Left lung (tissue), 10 donors: ENCODE data around the gene SRP54. TPM values are rescaled to one million over a fixed set of nuclear protein-coding genes. Genes with fewer than 3 reads are reported as not detected.

Experiments
- ATAC-seq: fragments of 200-7000 bp; cut with Tn5 transposase; one replicate; pipeline ENCODE4 v1.9.1; 2020; ENCODE audit warnings: moderate library complexity
- DNase-seq, 4 donors: peaks; one replicate each; pipeline ENCODE4 v3.0.0-alpha.2; 2013 to 2020
- H3K27ac ChIP-seq, 2 donors: fragments of 200-600 bp; sonication (generic) in 1 of 2; one replicate each; pipeline versions ENCODE4 v1.5.0 to v1.8.0; 2020 to 2021
- H3K27me3 ChIP-seq, 2 donors: fragments of 200-600 bp; sonication (generic) in 1 of 2; one replicate each; pipeline versions ENCODE4 v1.5.0 to v1.8.0; 2020 to 2021
- H3K36me3 ChIP-seq, 2 donors: fragments of 200-600 bp; sonication (generic) in 1 of 2; one replicate each; pipeline versions ENCODE4 v1.5.0 to v1.8.0; 2020 to 2021
- H3K4me1 ChIP-seq, 2 donors: fragments of 200-600 bp; one replicate each; pipeline ENCODE4 v1.8.0; 2021
- H3K4me3 ChIP-seq, 2 donors: fragments of 200-600 bp; sonication (generic) in 1 of 2; one replicate each; pipeline versions ENCODE4 v1.5.0 to v1.8.0; 2020 to 2021; ENCODE audit warnings: mild to moderate bottlenecking in 1 of 2
- H3K9me3 ChIP-seq, 2 donors: fragments of 200-600 bp; sonication (generic) in 1 of 2; one replicate each; pipeline versions ENCODE4 v1.5.0 to v1.8.0; 2020 to 2021
- intact Hi-C, 2 donors: fragments of 100-400 bp; cut with DNase I; formaldehyde crosslinking; loops; one replicate each; pipeline versions ENCODE4 v1.11.2 to v1.14.2; 2022
- polyA plus RNA-seq, 6 donors: library from polyadenylated mRNA; unstranded; fragments of 120-200 nt; gene quantifications; one replicate each; pipeline ENCODE4 v1.2.1, GENCODE V29; 2013; ENCODE audit not compliant: insufficient read length in 6 of 6
- total RNA-seq, 2 donors: library from RNA; stranded (reverse); fragmentation: NEBNext Ultra II Directional; extraction: Animal tissue kit (Norgen Biotek cat#: 25700); gene quantifications; one replicate each; pipeline ENCODE4 v1.2.1, GENCODE V29; 2021
- TF ChIP-seq, protein P1 (sequence below), 2 donors: fragments of 200-600 bp; sonication (generic) in 1 of 2; IDR thresholded peaks; one replicate each; pipeline versions ENCODE4 v1.5.0 to v1.8.0; 2021; ENCODE audit warnings: antibody characterized with exemption in 2 of 2
- donor health status: DM: no; HTN: yes; CAD: no.
- donor health status: DM: no; HTN: no; CAD: no.

Gene SRP54
- total and polyA plus RNA-seq, 8 donors = 47.0 to 85.4 (median 71.5) TPM

- Histone ChIP-seq H3K27ac (no peak overlapping the region), H3K4me1 (no peaks in the 10 kb centered on the region), H3K4me3 (no peak overlapping the region), H3K36me3 (peaks cover 0 to 66% of the 10 kb centered on the region in 2 donors), H3K9me3 (no peaks in the 10 kb centered on the region), H3K27me3 (no peaks in the 10 kb centered on the region)
- intact Hi-C loops = no loop called here
- ATAC-seq = no peak
- DNase-seq = no peak
- TF ChIP-seq, protein P1, sequence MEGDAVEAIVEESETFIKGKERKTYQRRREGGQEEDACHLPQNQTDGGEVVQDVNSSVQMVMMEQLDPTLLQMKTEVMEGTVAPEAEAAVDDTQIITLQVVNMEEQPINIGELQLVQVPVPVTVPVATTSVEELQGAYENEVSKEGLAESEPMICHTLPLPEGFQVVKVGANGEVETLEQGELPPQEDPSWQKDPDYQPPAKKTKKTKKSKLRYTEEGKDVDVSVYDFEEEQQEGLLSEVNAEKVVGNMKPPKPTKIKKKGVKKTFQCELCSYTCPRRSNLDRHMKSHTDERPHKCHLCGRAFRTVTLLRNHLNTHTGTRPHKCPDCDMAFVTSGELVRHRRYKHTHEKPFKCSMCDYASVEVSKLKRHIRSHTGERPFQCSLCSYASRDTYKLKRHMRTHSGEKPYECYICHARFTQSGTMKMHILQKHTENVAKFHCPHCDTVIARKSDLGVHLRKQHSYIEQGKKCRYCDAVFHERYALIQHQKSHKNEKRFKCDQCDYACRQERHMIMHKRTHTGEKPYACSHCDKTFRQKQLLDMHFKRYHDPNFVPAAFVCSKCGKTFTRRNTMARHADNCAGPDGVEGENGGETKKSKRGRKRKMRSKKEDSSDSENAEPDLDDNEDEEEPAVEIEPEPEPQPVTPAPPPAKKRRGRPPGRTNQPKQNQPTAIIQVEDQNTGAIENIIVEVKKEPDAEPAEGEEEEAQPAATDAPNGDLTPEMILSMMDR (IDR thresholded peaks at IDR 0.05) = no peak
These were observed 85.6 kb downstream of the SRP54 start for GRCh38 chr14:35068238-35069012.

DNA sequence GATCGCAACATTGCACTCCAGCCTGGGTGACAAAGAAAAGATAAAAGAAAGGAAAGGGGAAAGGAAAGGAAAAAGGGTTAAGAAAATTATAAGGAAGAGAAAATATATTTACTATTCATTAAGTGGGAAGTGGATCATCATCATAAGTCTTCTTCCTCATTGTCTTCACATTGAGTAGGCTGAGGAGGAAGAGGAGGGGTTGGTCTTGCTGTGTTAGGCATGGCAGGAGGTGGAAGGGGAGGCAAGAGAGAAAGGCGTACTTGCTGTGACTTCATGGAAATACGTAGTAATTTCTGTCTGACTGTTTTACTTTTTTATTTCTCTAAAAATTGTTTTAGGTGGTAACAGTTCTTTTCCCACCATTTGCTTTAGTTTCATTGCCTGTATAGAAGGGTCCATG is 89.4 kb downstream of the SRP54 start:
- Histone ChIP-seq H3K27me3 (no peaks in the 10 kb centered on the region), H3K36me3 (peaks cover 0 to 58% of the 10 kb centered on the region in 2 donors), H3K4me1 (no peaks in the 10 kb centered on the region), H3K4me3 (no peak overlapping the region), H3K9me3 (no peaks in the 10 kb centered on the region), H3K27ac (no peak overlapping the region)
- DNase-seq (no peak), ATAC-seq (no peak)
- intact Hi-C loops = no loop called here
- TF ChIP-seq, protein P1 (IDR thresholded peaks at IDR 0.05) = no peak

DNA sequence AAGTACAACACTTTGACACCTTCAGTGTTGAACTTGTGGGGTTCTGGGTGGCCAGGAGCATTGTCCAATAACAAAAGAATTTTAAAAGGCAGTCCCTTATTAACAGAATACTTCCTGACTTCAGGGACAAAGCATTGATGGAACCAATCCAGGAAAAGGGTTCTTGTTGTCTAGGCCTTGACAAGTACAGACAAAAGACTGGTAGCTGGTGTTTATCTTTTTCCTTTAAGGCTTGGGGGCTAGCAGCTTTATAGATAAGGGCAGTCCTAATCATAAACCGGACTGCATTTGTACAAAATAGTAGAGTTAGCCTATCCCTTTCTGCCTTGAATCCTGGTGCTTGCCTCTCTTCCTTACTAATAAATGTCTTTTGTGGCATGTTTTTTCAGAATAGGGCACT is 90.7 kb downstream of the SRP54 start:
- DNase-seq (no peak), ATAC-seq (no peak)
- intact Hi-C loops = no loop called here
- Histone ChIP-seq H3K4me1 (no peaks in the 10 kb centered on the region), H3K27me3 (no peaks in the 10 kb centered on the region), H3K36me3 (peaks cover 0 to 54% of the 10 kb centered on the region in 2 donors), H3K27ac (no peak overlapping the region), H3K4me3 (no peak overlapping the region), H3K9me3 (no peaks in the 10 kb centered on the region)
- TF ChIP-seq, protein P1 (IDR thresholded peaks at IDR 0.05) = no peak

- no peaks in the 10 kb centered on the region for H3K4me1 ChIP-seq
- TF ChIP-seq, protein P1 (IDR thresholded peaks at IDR 0.05) = no peak
- no peak overlapping the region for H3K4me3 ChIP-seq
- ATAC-seq (no peak), DNase-seq (no peak)
- H3K27ac ChIP-seq = no peak overlapping the region
- H3K36me3 ChIP-seq = peaks cover 0 to 62% of the 10 kb centered on the region in 2 donors
- intact Hi-C loops = no loop called here
- no peaks in the 10 kb centered on the region for H3K9me3 ChIP-seq
- H3K27me3 ChIP-seq = no peaks in the 10 kb centered on the region
These were observed 95.3 kb downstream of the SRP54 start for GRCh38 chr14:35078082-35078481.

Other genes with a start within 250 kb of the SRP54 start
- gene BAZ1A, start 107.6 kb upstream of the SRP54 start, total RNA-seq = 10 to 100 TPM; 30.4 to 50.4 TPM
- gene BAZ1A, start 107.6 kb upstream of the SRP54 start, polyA plus RNA-seq = 10 to 100 TPM; 33.0 to 42.0 (median 33.9) TPM
- gene FAM177A1, start 63.3 kb downstream of the SRP54 start, total RNA-seq = 100 to 1,000 TPM; 100 to 141 TPM
- gene FAM177A1, start 63.3 kb downstream of the SRP54 start, polyA plus RNA-seq = 10 to 100 TPM; 44.2 to 53.1 (median 49.3) TPM
- gene PPP2R3C, start 139.0 kb downstream of the SRP54 start, total RNA-seq = 10 to 100 TPM; 26.2 to 32.5 TPM
- 10 to 100 TPM; 43.6 to 57.1 (median 49.7) TPM for gene PPP2R3C, start 139.0 kb downstream of the SRP54 start, polyA plus RNA-seq
- gene PRORP, start 139.6 kb downstream of the SRP54 start, total RNA-seq = 10 to 100 TPM; 31.9 to 38.8 TPM
- gene PRORP, start 139.6 kb downstream of the SRP54 start, polyA plus RNA-seq = 10 to 100 TPM; 26.7 to 31.4 (median 28.7) TPM